CD4-positive, alpha-beta T cell treated with Interleukin-15 for 1 hour (primary cell): ENCODE results near the gene MAPK4.

Experiments used
- DNase-seq: peaks from one replicate; pipeline ENCODE4 v3.0.0-alpha.2; 2020

Gene MAPK4

GRCh38 chr18:50626317-50626716 lies 66.4 kb downstream of the MAPK4 start:
- DNase-seq = no peak

- no peak for DNase-seq
Observed at GRCh38 chr18:50627594-50628532, 68.0 kb downstream of the MAPK4 start.

- DNase-seq = no peak
Observed at GRCh38 chr18:50628533-50628905, 68.6 kb downstream of the MAPK4 start.

- DNase-seq = no peak
Observed at GRCh38 chr18:50629148-50629631, 69.3 kb downstream of the MAPK4 start.

- DNase-seq = no peak
Observed at GRCh38 chr18:50630895-50631294, 71.0 kb downstream of the MAPK4 start.

- DNase-seq = no peak
Observed at GRCh38 chr18:50632895-50633515, 73.1 kb downstream of the MAPK4 start.

- DNase-seq = no peak
Observed at GRCh38 chr18:50633992-50634391, 74.1 kb downstream of the MAPK4 start.

GRCh38 chr18:50636366-50637057 lies 76.6 kb downstream of the MAPK4 start:
- no peak for DNase-seq

- no peak for DNase-seq
Observed at GRCh38 chr18:50638016-50638883, 78.4 kb downstream of the MAPK4 start.

- no peak for DNase-seq
Observed at GRCh38 chr18:50638884-50639420, 79.1 kb downstream of the MAPK4 start.

- DNase-seq = no peak
Observed at GRCh38 chr18:50639711-50640110, 79.8 kb downstream of the MAPK4 start.

GRCh38 chr18:50642439-50642838 lies 82.6 kb downstream of the MAPK4 start:
- no peak for DNase-seq

- no peak for DNase-seq
Observed at GRCh38 chr18:50644146-50644545, 84.3 kb downstream of the MAPK4 start.

- DNase-seq = no peak
Observed at GRCh38 chr18:50644807-50645206, 84.9 kb downstream of the MAPK4 start.

GRCh38 chr18:50647237-50647636 lies 87.3 kb downstream of the MAPK4 start:
- DNase-seq = no peak

- no peak for DNase-seq
Observed at GRCh38 chr18:50647792-50648191, 87.9 kb downstream of the MAPK4 start.

GRCh38 chr18:50649821-50650220 lies 89.9 kb downstream of the MAPK4 start:
- no peak for DNase-seq

GRCh38 chr18:50651334-50651733 lies 91.4 kb downstream of the MAPK4 start:
- DNase-seq = no peak

GRCh38 chr18:50653402-50654093 lies 93.7 kb downstream of the MAPK4 start:
- DNase-seq = no peak

- no peak for DNase-seq
Observed at GRCh38 chr18:50654211-50654610, 94.3 kb downstream of the MAPK4 start.
